MM.1S (cell line): ENCODE measurements around the gene CFAP251.

ENCODE experiments used
- DNase-seq: peaks from one replicate; pipeline ENCODE4 v3.0.0-alpha.2; 2015
- H2AFZ ChIP-seq: fragments of 300-600 bp; sonication (generic); 2 replicates; pipeline ENCODE4 v1.6.0; 2016; ENCODE audit warnings: antibody characterized with exemption, low read length
- H3F3A ChIP-seq: fragments of 300-600 bp; sonication (generic); 2 replicates; pipeline ENCODE4 v1.6.1; 2016; ENCODE audit warnings: mild to moderate bottlenecking, antibody characterized with exemption, low read length, moderate library complexity, mixed read lengths; ENCODE audit not compliant: insufficient read depth
- H3K27ac ChIP-seq: fragments of 300-600 bp; sonication (generic); 2 replicates; pipeline ENCODE4 v1.5.1; 2016; ENCODE audit warnings: mild to moderate bottlenecking, low read length
- H3K27me3 ChIP-seq: fragments of 300-600 bp; sonication (generic); replicated peaks from 2 replicates; pipeline ENCODE4 v1.6.0; 2016; ENCODE audit warnings: low read length; ENCODE audit not compliant: insufficient read depth
- H3K36me3 ChIP-seq: fragments of 300-600 bp; sonication (generic); replicated peaks from 2 replicates; pipeline ENCODE4 v1.6.1; 2016; ENCODE audit warnings: mild to moderate bottlenecking, low read length, mixed read lengths; ENCODE audit not compliant: insufficient read depth
- H3K4me1 ChIP-seq: fragments of 300-600 bp; sonication (generic); 2 replicates; pipeline ENCODE4 v1.6.1; 2016; ENCODE audit warnings: low read length, mixed read lengths
- H3K4me2 ChIP-seq: fragments of 300-600 bp; sonication (generic); 2 replicates; pipeline ENCODE4 v1.6.0; 2016; ENCODE audit warnings: low read depth, low read length
- H3K4me3 ChIP-seq: fragments of 300-600 bp; sonication (generic); 2 replicates; pipeline ENCODE4 v1.5.1; 2016; ENCODE audit warnings: low read length, mixed read lengths
- H3K79me2 ChIP-seq: fragments of 300-600 bp; sonication (generic); 2 replicates; pipeline ENCODE4 v1.6.1; 2016; ENCODE audit warnings: mixed run types, low read length, mixed read lengths
- H3K9ac ChIP-seq: fragments of 300-600 bp; sonication (generic); 2 replicates; pipeline ENCODE4 v1.6.1; 2016; ENCODE audit warnings: low read length, mixed read lengths
- H3K9me2 ChIP-seq: fragments of 300-600 bp; sonication (generic); replicated peaks from 2 replicates; pipeline ENCODE4 v1.6.1; 2016; ENCODE audit warnings: mild to moderate bottlenecking, low read length, mixed read lengths; ENCODE audit not compliant: insufficient read depth
- H3K9me3 ChIP-seq: fragments of 300-600 bp; sonication (generic); replicated peaks from 2 replicates; pipeline ENCODE4 v1.6.1; 2016; ENCODE audit warnings: mild to moderate bottlenecking, low read length, mixed read lengths; ENCODE audit not compliant: insufficient read depth
- H4K20me1 ChIP-seq: fragments of 300-600 bp; sonication (generic); 2 replicates; pipeline ENCODE4 v1.6.1; 2016; ENCODE audit warnings: mild to moderate bottlenecking, low read length, moderate library complexity, mixed read lengths; ENCODE audit not compliant: insufficient read depth
- EZH2 ChIP-seq: fragments of 300-600 bp; sonication (generic); optimal IDR thresholded peaks from 2 replicates; pipeline ENCODE3; 2017; ENCODE audit warnings: low read depth, mild to moderate bottlenecking, antibody characterized with exemption, low read length, mixed read lengths
- EZH2phosphoT487 ChIP-seq: fragments of 300-600 bp; sonication (generic); IDR thresholded peaks from 2 replicates; pipeline ENCODE4 v1.6.1; 2018; ENCODE audit warnings: antibody characterized with exemption, low read length
- TF ChIP-seq, protein P1 (sequence below): fragments of 300-600 bp; sonication (generic); IDR thresholded peaks from 2 replicates; pipeline ENCODE4 v1.5.1; 2016; ENCODE audit warnings: antibody characterized with exemption, low read length, mixed read lengths

The CFAP251 gene

DNA sequence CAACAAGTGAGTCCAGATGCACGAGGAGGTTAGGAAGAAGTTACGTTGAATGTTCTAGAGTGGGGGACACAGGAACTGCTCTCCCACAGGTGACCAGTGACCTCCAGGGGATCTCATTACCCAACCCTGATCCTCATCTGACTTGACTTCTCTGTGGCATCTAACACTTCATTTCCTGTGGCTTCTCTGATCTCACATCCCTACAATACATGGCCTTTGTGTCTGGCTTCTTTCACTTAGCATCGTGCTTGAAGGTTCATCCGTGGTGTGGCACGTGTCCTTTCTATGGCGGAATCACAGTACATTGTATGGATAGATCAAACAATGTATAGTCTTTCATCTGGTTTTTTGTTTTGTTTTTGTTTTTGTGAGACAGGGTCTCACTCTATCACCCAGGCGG is 19.3 kb downstream of the CFAP251 start:
- no peak overlapping the region for H3K27ac ChIP-seq
- H3F3A ChIP-seq = no peaks in the 10 kb centered on the region
- no peaks in the 10 kb centered on the region for H3K9me3 ChIP-seq
- H3K27me3 ChIP-seq = no peaks in the 10 kb centered on the region
- no peaks in the 10 kb centered on the region for H3K4me1 ChIP-seq
- H3K4me3 ChIP-seq = no peak overlapping the region
- no peak overlapping the region for H3K4me2 ChIP-seq
- TF ChIP-seq, protein P1, sequence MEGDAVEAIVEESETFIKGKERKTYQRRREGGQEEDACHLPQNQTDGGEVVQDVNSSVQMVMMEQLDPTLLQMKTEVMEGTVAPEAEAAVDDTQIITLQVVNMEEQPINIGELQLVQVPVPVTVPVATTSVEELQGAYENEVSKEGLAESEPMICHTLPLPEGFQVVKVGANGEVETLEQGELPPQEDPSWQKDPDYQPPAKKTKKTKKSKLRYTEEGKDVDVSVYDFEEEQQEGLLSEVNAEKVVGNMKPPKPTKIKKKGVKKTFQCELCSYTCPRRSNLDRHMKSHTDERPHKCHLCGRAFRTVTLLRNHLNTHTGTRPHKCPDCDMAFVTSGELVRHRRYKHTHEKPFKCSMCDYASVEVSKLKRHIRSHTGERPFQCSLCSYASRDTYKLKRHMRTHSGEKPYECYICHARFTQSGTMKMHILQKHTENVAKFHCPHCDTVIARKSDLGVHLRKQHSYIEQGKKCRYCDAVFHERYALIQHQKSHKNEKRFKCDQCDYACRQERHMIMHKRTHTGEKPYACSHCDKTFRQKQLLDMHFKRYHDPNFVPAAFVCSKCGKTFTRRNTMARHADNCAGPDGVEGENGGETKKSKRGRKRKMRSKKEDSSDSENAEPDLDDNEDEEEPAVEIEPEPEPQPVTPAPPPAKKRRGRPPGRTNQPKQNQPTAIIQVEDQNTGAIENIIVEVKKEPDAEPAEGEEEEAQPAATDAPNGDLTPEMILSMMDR = no peak
- TF ChIP-seq EZH2phosphoT487 = no peak
- TF ChIP-seq EZH2 = no peak
- no peak for DNase-seq
- no peaks in the 10 kb centered on the region for H3K79me2 ChIP-seq
- no peaks in the 10 kb centered on the region for H3K36me3 ChIP-seq
- no peaks in the 10 kb centered on the region for H4K20me1 ChIP-seq
- H3K9me2 ChIP-seq = no peaks in the 10 kb centered on the region
- H2AFZ ChIP-seq = no peak overlapping the region
- H3K9ac ChIP-seq = no peak overlapping the region

DNA sequence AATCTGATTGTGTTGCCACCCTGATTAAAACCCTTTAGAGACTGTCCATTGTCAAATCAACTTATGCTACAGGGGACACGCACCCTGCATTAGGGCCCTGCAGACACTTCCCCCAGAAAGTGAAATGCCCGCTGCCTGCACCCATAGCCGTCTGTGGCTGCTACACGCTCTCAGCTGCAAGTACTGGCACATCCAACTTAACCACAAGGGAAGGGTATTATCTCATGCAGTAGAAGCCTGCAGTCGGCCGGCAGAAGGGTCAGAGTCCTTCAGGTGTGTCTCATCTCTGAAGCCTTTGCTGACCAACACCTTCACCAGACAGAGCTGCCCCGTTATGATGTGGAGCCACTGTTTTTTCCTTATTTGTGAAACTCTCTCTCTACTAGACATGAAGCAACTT is 20.8 kb downstream of the CFAP251 start:
- Histone ChIP-seq H2AFZ (no peak overlapping the region), H3K27me3 (no peaks in the 10 kb centered on the region), H3K4me3 (no peak overlapping the region), H3K9ac (no peak overlapping the region), H4K20me1 (no peaks in the 10 kb centered on the region), H3F3A (no peaks in the 10 kb centered on the region), H3K4me2 (no peak overlapping the region), H3K79me2 (no peaks in the 10 kb centered on the region), H3K9me3 (no peaks in the 10 kb centered on the region), H3K4me1 (no peaks in the 10 kb centered on the region), H3K9me2 (no peaks in the 10 kb centered on the region), H3K36me3 (no peaks in the 10 kb centered on the region), H3K27ac (no peak overlapping the region)
- DNase-seq = no peak
- TF ChIP-seq, protein P1 = no peak
- TF ChIP-seq EZH2 (no peak), EZH2phosphoT487 (no peak)

DNA sequence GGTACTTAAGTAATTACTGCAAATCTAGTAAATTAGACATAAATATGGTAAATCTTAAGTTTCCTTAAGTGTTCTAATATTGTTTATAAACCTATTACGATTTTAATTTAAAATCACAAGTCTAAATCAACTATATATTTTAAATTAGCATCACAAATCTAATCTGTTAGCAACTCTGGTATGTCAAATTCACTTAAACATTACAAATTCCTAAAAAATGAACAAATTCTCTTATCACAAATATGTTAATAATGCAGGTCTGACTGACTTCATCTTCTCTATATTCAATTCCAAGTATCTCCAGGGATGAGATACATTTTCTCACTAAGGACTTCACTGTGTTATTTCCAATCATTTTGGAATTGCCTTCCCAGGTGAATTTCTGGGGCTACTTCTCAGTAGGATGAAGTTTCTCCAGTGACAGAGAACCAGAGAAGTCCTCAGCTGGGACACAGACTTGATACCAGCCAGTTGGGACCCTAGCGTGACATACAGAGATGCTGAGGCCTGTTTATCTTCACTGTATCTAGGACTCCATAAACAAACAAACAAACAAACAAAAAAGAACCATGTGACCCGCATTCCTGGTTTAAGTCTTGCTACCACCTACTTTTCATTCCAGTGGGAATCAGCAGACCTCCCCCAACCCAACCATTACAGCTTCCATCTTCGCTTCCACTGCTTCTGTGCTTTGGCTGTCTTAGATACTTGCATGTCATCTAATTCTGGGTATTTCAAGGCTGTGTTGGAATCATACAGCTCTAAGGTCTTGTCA is 21.8 kb downstream of the CFAP251 start:
- Histone ChIP-seq H3K9me2 (no peaks in the 10 kb centered on the region), H3K27me3 (no peaks in the 10 kb centered on the region), H3F3A (no peaks in the 10 kb centered on the region), H3K4me1 (no peaks in the 10 kb centered on the region), H3K9ac (no peak overlapping the region), H4K20me1 (no peaks in the 10 kb centered on the region), H3K79me2 (no peaks in the 10 kb centered on the region), H3K9me3 (no peaks in the 10 kb centered on the region), H3K4me2 (no peak overlapping the region), H2AFZ (no peak overlapping the region), H3K36me3 (no peaks in the 10 kb centered on the region), H3K27ac (no peak overlapping the region), H3K4me3 (no peak overlapping the region)
- TF ChIP-seq EZH2 (no peak), EZH2phosphoT487 (no peak)
- TF ChIP-seq, protein P1 = no peak
- DNase-seq = no peak
